Measurements from ENCODE around the gene RELN.

GRCh38 chr7:103824251-103824650, 165.2 kb downstream of the RELN start:
- TF ChIP-seq CTCF (IDR thresholded peaks at IDR 0.05) (no peak), POLR2A (IDR thresholded peaks at IDR 0.05) (no peak), POLR2AphosphoS5 (IDR thresholded peaks at IDR 0.05) (no peak), EP300 (IDR thresholded peaks at IDR 0.05) (no peak)

Measured in gastroesophageal sphincter (tissue), 3 donors.